Smooth muscle cell of the brain vasculature (primary cell): ENCODE data around the gene GPD1.
"Not testable (repeated sequence)": the region's sequence is repeated elsewhere in the genome, so short reads cannot be mapped to it uniquely, and the experiment has no call there.

Experiments used
- DNase-seq: peaks from one replicate; pipeline ENCODE4 v3.0.0-alpha.2; 2012; ENCODE audit warnings: low read depth, low spot score

Gene GPD1

GRCh38 chr12:50123203-50123602 is 19.4 kb downstream of the GPD1 start:
- no peak for DNase-seq

GRCh38 chr12:50127546-50127945 is 23.7 kb downstream of the GPD1 start:
- DNase-seq: no peak

- DNase-seq: no peak
These were observed 25.5 kb downstream of the GPD1 start for GRCh38 chr12:50129290-50129689.

DNA sequence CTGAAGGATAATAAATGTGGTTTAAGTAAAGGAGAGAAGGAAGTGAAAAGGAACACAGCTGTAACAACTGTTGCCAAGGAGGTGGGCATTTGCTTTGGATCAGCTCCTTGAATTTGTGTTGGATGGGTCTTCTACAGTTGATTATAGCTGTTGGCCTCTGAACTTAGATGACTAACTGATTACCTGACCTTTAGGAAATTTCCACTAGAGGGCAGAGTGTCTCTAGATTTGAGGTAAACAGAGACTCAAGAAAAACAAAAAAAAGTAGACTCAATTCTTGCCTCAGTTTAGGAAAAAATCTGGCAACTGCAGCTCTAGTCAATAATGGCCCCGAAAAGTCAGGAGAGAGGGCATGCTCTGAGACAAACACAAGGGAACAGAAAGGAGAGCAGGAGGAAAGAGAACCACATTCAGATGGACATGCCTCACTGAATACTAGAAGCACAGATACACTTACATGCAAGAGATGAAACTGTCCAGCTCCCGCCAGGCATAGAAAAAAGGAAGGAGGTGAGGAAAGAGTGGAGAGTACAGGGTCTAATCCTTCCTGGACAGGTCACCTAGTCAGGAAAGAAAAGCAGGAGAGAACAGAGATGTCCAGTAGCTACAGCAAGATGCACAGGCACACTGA is 28.8 kb downstream of the GPD1 start:
- no peak for DNase-seq

- no peak for DNase-seq
These were observed 39.2 kb downstream of the GPD1 start for GRCh38 chr12:50142993-50143392.

GRCh38 chr12:50145439-50145838 is 41.6 kb downstream of the GPD1 start:
- DNase-seq: no peak

DNA sequence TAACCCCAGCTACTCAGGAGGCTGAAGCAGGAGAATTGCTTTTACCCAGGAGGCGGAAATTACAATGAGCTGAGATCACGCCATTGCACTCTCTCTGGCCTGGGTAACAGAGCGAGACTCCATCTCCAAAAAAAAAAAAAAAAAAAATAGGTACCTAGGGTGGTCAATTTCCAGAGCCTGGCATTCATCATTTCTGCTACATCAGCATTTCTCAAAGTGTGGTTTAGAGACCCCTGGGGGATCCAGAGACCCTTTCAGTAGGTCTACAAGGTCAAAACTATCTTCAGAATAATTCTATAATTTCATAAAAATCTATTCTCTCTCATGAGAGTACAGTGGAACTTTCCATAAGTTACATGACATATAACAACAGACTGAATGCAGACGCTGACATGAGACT is 43.5 kb downstream of the GPD1 start:
- no peak for DNase-seq

DNA sequence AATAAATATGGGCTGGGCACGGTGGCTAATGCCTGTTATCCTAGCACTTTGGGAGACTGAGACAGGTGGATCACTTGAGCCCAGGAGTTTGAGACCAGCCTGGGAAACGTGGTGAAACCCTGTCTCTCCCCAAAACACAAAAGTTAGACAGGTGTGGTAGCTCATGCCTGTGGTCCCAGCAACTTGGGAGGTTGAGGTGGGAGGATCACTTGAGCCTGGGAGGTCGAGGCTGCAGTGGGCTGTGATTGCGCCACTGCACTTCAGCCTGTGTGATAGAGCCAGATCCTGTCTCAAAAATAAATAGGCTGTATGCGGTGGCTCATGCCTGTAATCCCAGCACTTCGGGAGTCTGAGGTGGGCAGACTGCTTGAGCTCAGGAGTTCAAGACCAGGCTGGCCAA is 44.2 kb downstream of the GPD1 start:
- not testable (repeated sequence) for DNase-seq

- no peak for DNase-seq
These were observed 45.5 kb downstream of the GPD1 start for GRCh38 chr12:50149311-50149710.

DNA sequence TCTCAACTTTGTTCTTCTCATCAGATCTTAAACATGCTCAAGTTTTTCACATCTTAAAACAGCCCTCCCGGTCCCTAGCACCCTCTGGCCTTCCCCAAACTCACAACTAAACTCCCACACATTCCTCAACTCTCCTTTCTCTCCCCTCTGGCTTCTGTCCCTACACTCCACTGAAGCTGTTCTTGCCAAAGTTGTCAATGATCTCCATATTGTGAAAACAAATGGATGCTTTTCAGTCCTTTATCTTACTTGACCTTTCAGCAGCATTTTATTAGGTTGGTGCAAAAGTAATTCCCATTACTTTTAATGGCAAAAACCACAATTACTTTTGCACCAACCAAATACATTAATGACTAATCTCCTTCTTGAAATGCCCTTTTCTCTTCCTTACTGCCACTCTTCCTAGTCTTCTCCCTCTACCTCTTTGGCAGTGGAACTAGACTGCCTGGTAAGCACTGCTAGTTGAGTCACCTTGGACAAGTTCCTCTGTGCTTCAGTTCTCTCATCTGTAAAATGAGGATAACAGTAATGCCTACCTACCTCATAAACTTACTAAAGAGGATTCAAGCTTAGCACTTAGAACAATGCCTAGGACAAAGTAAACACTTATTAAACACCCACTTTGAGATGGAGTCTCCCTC is 47.4 kb downstream of the GPD1 start:
- no peak for DNase-seq

DNA sequence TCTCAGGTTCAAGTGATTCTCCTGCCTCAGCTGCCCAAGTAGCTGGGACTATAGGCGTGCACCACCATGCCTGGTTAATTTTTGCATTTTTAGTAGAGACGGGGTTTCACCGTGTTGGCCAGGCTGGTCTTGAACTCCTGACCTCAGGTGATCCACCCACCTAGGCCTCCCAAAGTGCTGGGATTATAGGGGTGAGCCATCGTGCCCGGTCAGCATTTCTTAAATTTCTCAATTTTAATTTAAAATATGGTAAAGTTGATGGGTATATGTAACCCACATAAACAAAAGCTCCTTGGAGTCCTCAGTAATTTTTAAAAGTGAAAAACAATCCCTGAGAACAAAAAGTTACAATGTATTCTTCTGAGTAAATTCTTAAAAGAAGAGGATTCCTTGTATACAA is 51.1 kb downstream of the GPD1 start:
- DNase-seq: not testable (repeated sequence)

GRCh38 chr12:50156641-50157040 is 52.8 kb downstream of the GPD1 start:
- DNase-seq: no peak

GRCh38 chr12:50157259-50157658 is 53.5 kb downstream of the GPD1 start:
- DNase-seq: no peak

DNA sequence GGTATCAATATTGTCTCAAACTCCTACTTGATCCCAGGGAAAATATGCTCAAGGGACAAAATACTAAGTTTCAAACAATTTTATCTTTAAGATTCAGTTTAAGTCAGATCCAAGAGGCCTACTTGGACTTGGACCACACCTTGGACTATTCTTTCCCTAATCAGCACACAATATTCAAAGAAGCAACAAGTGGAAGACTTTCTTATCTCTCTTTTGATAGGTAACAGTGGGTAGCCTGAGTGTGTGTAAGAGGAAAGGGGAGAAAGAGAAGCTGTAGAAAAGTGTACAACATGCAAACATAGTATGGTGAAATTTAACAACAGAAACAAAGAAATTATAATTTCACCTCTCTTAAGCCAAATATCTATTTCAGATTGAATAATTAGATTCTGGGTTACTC is 56.8 kb downstream of the GPD1 start:
- DNase-seq: no peak
